ENCODE data around the gene FMNL1.

Gene FMNL1

GRCh38 chr17:45290269-45290765 lies 68.6 kb downstream of the FMNL1 start:
- Histone ChIP-seq H3K27ac (ENCODE audit: low read length) (no peak overlapping the region), H3K4me3 (ENCODE audit: low read depth in 1 of 2, low read length in 2 of 2) (no peak overlapping the region), H3K36me3 (ENCODE audit: insufficient read depth, low read length) (peaks cover 53% of the 10 kb centered on the region), H4K20me1 (ENCODE audit: insufficient read depth, low read length) (peaks cover 50% of the 10 kb centered on the region), H3K27me3 (ENCODE audit: insufficient read depth, low read length, poor library complexity) (no peaks in the 10 kb centered on the region), H3K79me2 (ENCODE audit: insufficient read depth, low read length) (peaks cover 42% of the 10 kb centered on the region), H2AFZ (ENCODE audit: low read depth, low read length) (no peak overlapping the region), H3K4me2 (ENCODE audit: insufficient read depth, low read length) (no peak overlapping the region), H3K9me3 (ENCODE audit: insufficient read depth, low read length, severe bottlenecking) (no peaks in the 10 kb centered on the region), H3K9ac (ENCODE audit: low read depth, low read length) (no peak overlapping the region), H3K4me1 (ENCODE audit: insufficient read depth, low read length) (no peaks in the 10 kb centered on the region)
- TF ChIP-seq CTCF (IDR thresholded peaks at IDR 0.05; ENCODE audit: borderline replicate concordance, extremely low read depth, low read length, poor library complexity, severe bottlenecking) (no peak), EZH2 (IDR thresholded peaks at IDR 0.05; ENCODE audit: borderline replicate concordance, low read depth, low read length, severe bottlenecking) (no peak)
- ATAC-seq (ENCODE audit: insufficient read depth, low read depth) (no peak), DNase-seq (no peak)

- peaks cover 45% of the 10 kb centered on the region for H3K36me3 ChIP-seq (ENCODE audit: insufficient read depth, low read length)
- H3K27me3 ChIP-seq (ENCODE audit: insufficient read depth, low read length, poor library complexity) = no peaks in the 10 kb centered on the region
- H3K27ac ChIP-seq (ENCODE audit: low read length) = no peak overlapping the region
- no peaks in the 10 kb centered on the region for H3K4me1 ChIP-seq (ENCODE audit: insufficient read depth, low read length)
- no peaks in the 10 kb centered on the region for H3K9me3 ChIP-seq (ENCODE audit: insufficient read depth, low read length, severe bottlenecking)
- no peak for TF ChIP-seq EZH2 (IDR thresholded peaks at IDR 0.05; ENCODE audit: borderline replicate concordance, low read depth, low read length, severe bottlenecking)
- no peak for TF ChIP-seq CTCF (IDR thresholded peaks at IDR 0.05; ENCODE audit: borderline replicate concordance, extremely low read depth, low read length, poor library complexity, severe bottlenecking)
- H4K20me1 ChIP-seq (ENCODE audit: insufficient read depth, low read length) = peaks cover 53% of the 10 kb centered on the region
- H3K79me2 ChIP-seq (ENCODE audit: insufficient read depth, low read length) = peaks cover 50% of the 10 kb centered on the region
- ATAC-seq (ENCODE audit: insufficient read depth, low read depth) (no peak), DNase-seq (no peak)
- H3K4me2 ChIP-seq (ENCODE audit: insufficient read depth, low read length) = no peak overlapping the region
- no peak overlapping the region for H3K9ac ChIP-seq (ENCODE audit: low read depth, low read length)
- H3K4me3 ChIP-seq (ENCODE audit: low read depth in 1 of 2, low read length in 2 of 2) = no peak overlapping the region
- H2AFZ ChIP-seq (ENCODE audit: low read depth, low read length) = no peak overlapping the region
Observed at GRCh38 chr17:45291171-45291805, 69.6 kb downstream of the FMNL1 start.

GRCh38 chr17:45292696-45293412 lies 71.2 kb downstream of the FMNL1 start:
- Histone ChIP-seq H3K79me2 (ENCODE audit: insufficient read depth, low read length) (peaks cover 63% of the 10 kb centered on the region), H3K4me2 (ENCODE audit: insufficient read depth, low read length) (no peak overlapping the region), H4K20me1 (ENCODE audit: insufficient read depth, low read length) (peaks cover 62% of the 10 kb centered on the region), H3K4me3 (ENCODE audit: low read depth in 1 of 2, low read length in 2 of 2) (no peak overlapping the region), H3K36me3 (ENCODE audit: insufficient read depth, low read length) (peaks cover 29% of the 10 kb centered on the region), H3K9ac (ENCODE audit: low read depth, low read length) (no peak overlapping the region), H3K27ac (ENCODE audit: low read length) (no peak overlapping the region), H3K9me3 (ENCODE audit: insufficient read depth, low read length, severe bottlenecking) (no peaks in the 10 kb centered on the region), H2AFZ (ENCODE audit: low read depth, low read length) (no peak overlapping the region), H3K27me3 (ENCODE audit: insufficient read depth, low read length, poor library complexity) (no peaks in the 10 kb centered on the region), H3K4me1 (ENCODE audit: insufficient read depth, low read length) (no peaks in the 10 kb centered on the region)
- DNase-seq (no peak), ATAC-seq (ENCODE audit: insufficient read depth, low read depth) (no peak)
- no peak for TF ChIP-seq EZH2 (IDR thresholded peaks at IDR 0.05; ENCODE audit: borderline replicate concordance, low read depth, low read length, severe bottlenecking)
- no peak for TF ChIP-seq CTCF (IDR thresholded peaks at IDR 0.05; ENCODE audit: borderline replicate concordance, extremely low read depth, low read length, poor library complexity, severe bottlenecking)
